Measurements from ENCODE around the gene GUCA2A. TPM values are rescaled to one million over a fixed set of nuclear protein-coding genes. Genes with fewer than 3 reads are reported as not detected.

Gene GUCA2A
- total RNA-seq, 1 experiment from 2014 or later, result not detected

GRCh38 chr1:42117214-42117613 is 47.3 kb downstream of the GUCA2A start:
- Histone ChIP-seq H3K4me1 (ENCODE audit: insufficient read depth, low read length) (peaks cover 5% of the 10 kb centered on the region; the same call in 1 of the 2 replicates), H3K23me2 (ENCODE audit: insufficient read length, low read depth, low read length, poor library complexity, severe bottlenecking) (no peaks in the 10 kb centered on the region), H2BK20ac (ENCODE audit: low read depth, low read length, poor library complexity, severe bottlenecking) (no peak overlapping the region), H3K27ac (ENCODE audit: insufficient read length, low read depth, low read length) (no peak overlapping the region), H4K8ac (replicated peaks; ENCODE audit: insufficient read length, low read depth, low read length) (no peak overlapping the region), H3K23ac (ENCODE audit: insufficient read length, low read depth, low read length) (no peak overlapping the region), H3K18ac (ENCODE audit: insufficient read length, low read depth, low read length) (no peak overlapping the region), H4K91ac (ENCODE audit: insufficient read length, low read depth, low read length) (no peak overlapping the region), H3K9ac (ENCODE audit: extremely low read depth, insufficient read length, low read length) (no peak overlapping the region), H2BK5ac (ENCODE audit: insufficient read length, low read length) (no peak overlapping the region), H2BK15ac (ENCODE audit: low read depth, low read length) (no peak overlapping the region), H2AK5ac (ENCODE audit: insufficient read length, low read length) (no peak overlapping the region), H3K27me3 (ENCODE audit: insufficient read depth, low read length) (no peaks in the 10 kb centered on the region), H3K4me2 (ENCODE audit: insufficient read depth, insufficient read length, low read length) (no peak overlapping the region), H4K20me1 (ENCODE audit: control insufficient read depth, insufficient read depth, insufficient read length) (no peaks in the 10 kb centered on the region), H3K79me1 (ENCODE audit: insufficient read depth, low read depth, low read length, poor library complexity, severe bottlenecking) (no peaks in the 10 kb centered on the region), H2AFZ (ENCODE audit: low read length) (no peak overlapping the region), H4K5ac (ENCODE audit: insufficient read length, low read depth, low read length) (no peak overlapping the region), H3K4ac (ENCODE audit: low read depth, low read length) (no peak overlapping the region), H3K9me3 (ENCODE audit: control insufficient read depth, low read depth, low read length) (no peaks in the 10 kb centered on the region), H3K56ac (ENCODE audit: insufficient read length, low read depth, low read length) (no peak overlapping the region), H3T11ph (ENCODE audit: low read length) (no peak overlapping the region), H3K14ac (ENCODE audit: insufficient read depth, low read length) (no peak overlapping the region), H2BK12ac (ENCODE audit: insufficient read length, low read depth, low read length) (no peak overlapping the region), H2BK120ac (ENCODE audit: low read depth, low read length, poor library complexity, severe bottlenecking) (no peak overlapping the region), H3K79me2 (ENCODE audit: insufficient read depth, low read length) (no peaks in the 10 kb centered on the region)
- DNase-seq, result no peak
- Mint-ChIP-seq H3K4me1 (peaks cover 10 to 12% of the 10 kb centered on the region in 2 experiments), H3K27ac (no peak overlapping the region), H3K4me3 (no peak overlapping the region), H3K27me3 (ENCODE audit: low read depth) (no peaks in the 10 kb centered on the region; the same call in 1 of the 2 replicates), H3K36me3 (ENCODE audit: insufficient read depth in 1 of 3, low read depth in 3 of 3) (no peaks in the 10 kb centered on the region; a peak in 1 of 7 replicates), H3K9me3 (peaks cover 4 to 6% of the 10 kb centered on the region in 2 experiments; a peak in 3 of 5 replicates)
- TF ChIP-seq CTCF (conservative IDR thresholded peaks at IDR 0.05), result no peak
- WGBS (ENCODE audit: extremely low coverage, insufficient read length, low lambda C conversion rate), result no CpG with 5 or more reads among the region's 5 CpGs

All from H9 (cell line).